Measurements from ENCODE around the gene KMT2E. TPM values are rescaled to one million over a fixed set of nuclear protein-coding genes. Genes with fewer than 3 reads are reported as not detected.

Gene KMT2E
- total and polyA plus RNA-seq, 11 donors, result 17.0 to 59.5 (median 44.3) TPM

DNA sequence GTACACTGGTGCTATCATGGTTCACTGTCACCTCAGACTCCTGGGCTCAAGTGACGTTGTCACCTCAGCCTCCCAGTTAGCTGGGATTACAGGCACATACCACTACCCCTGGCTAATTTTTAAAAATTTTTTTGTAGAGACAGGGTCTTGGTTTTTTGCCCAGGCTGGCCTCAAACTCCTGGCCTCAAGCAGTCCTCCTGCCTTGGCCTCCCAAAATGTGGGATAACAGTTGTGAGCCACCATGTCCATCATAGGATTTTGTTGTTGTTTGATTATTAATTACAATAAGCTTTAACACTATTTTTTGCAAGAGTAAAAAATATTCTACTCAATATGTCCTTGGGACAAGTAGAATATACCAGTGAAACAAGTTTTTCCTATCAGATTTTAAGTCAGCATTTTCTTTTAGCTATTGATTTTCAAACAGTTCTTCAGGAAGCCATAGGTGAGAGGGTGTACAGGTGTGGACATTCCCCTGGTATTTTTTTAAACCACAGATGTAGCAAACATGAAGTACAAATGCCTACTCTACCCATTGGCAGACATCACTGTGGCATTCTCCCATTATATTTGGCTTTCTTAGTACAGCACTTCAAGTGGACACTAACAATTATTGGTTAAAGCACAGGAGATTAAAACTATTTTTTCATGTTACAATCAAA is 18.7 kb downstream of the KMT2E start:
- no peak for TF ChIP-seq POLR2A (IDR thresholded peaks at IDR 0.05)
- TF ChIP-seq, protein P1, sequence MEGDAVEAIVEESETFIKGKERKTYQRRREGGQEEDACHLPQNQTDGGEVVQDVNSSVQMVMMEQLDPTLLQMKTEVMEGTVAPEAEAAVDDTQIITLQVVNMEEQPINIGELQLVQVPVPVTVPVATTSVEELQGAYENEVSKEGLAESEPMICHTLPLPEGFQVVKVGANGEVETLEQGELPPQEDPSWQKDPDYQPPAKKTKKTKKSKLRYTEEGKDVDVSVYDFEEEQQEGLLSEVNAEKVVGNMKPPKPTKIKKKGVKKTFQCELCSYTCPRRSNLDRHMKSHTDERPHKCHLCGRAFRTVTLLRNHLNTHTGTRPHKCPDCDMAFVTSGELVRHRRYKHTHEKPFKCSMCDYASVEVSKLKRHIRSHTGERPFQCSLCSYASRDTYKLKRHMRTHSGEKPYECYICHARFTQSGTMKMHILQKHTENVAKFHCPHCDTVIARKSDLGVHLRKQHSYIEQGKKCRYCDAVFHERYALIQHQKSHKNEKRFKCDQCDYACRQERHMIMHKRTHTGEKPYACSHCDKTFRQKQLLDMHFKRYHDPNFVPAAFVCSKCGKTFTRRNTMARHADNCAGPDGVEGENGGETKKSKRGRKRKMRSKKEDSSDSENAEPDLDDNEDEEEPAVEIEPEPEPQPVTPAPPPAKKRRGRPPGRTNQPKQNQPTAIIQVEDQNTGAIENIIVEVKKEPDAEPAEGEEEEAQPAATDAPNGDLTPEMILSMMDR (IDR thresholded peaks at IDR 0.05), result no peak
- Histone ChIP-seq H3K9me3 (peaks cover 0 to 3% (median 0%) of the 10 kb centered on the region in 12 donors), H3K4me1 (peaks cover 0 to 78% (median 58%) of the 10 kb centered on the region in 12 donors), H3K4me3 (no peak overlapping the region), H3K27me3 (no peaks in the 10 kb centered on the region), H3K36me3 (peaks cover 0 to 5% (median 0%) of the 10 kb centered on the region in 9 donors), H3K27ac (no peak overlapping the region)
- WGBS, 4 donors, result 78 to 91% (median 84%) methylated on average over 1 of the region's 1 CpG
- intact Hi-C loops (cut with DNase I), result no loop called here
- no peak for DNase-seq
- ATAC-seq, result no peak

DNA sequence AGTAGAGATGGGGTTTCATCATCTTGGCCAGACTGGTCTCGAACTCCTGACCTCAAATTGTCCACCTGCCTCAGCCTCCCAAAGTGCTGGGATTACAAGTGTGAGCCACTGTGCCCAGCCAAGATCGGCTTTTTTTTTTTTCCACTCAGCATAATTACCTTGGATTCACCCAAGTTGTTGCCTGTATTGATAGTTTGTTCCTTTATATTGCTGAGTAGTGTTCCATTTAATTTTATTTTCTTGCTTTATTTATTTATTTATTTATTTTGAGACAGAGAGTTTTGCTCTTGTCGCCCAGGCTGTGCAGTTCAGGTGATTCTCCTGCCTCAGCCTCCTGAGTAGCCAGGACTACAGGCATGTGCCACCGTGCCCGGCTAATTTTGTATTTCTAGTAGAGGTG is 21.3 kb downstream of the KMT2E start:
- DNase-seq, result no peak

DNA sequence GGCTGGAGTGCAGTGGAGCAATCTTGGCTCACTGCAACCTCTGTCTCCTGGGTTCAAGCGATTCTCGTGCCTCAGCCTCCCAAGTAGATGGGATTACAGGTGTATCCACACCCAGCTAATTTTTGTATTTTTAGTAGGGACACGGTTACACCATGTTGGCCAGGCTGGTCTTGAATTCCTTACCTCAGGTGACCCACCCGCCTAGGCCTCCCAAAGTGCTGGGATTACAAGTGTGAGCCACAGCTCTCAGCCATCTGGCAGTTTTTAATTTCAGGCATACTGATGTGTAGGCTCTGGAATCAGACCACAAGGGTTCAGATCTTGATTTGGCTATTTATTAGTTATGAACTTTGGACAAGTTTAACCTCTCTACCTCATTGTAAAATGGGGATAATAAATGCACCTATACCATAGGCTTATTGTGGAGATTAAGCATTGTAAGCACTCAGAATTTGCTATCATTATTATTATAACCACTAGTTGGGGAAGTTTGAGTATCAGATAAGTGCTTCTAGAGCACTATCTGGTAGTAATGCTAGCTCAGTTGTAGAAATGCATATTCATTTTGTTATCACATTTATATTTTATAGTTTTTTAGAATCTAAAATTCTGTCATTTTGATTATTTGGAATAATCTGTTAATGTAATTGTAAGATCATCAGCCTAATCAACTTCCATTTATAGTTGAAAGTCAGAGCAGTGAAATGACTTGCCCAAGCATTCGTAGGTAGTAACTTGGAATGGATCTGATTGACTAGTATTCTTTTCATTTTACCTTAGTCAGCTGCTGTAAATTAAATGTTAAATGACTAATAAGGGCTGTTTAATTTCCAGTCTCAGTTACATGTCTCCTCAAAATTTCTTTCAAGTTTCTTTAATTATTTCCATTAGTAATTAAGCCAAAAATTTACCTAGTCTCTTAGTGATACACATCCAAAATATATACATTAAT is 22.5 kb downstream of the KMT2E start:
- TF ChIP-seq, protein P1 (IDR thresholded peaks at IDR 0.05), result no peak
- TF ChIP-seq POLR2A (IDR thresholded peaks at IDR 0.05), result no peak
- Histone ChIP-seq H3K9me3 (peaks cover 0 to 3% (median 0%) of the 10 kb centered on the region in 12 donors), H3K36me3 (peaks cover 0 to 24% (median 10%) of the 10 kb centered on the region in 9 donors), H3K27ac (peak overlapping the region in 3 of 12 donors; percentile 4 to 23 (median 13)), H3K4me1 (peaks cover 3 to 79% (median 63%) of the 10 kb centered on the region in 12 donors), H3K27me3 (no peaks in the 10 kb centered on the region), H3K4me3 (no peak overlapping the region)
- 35 to 42% (median 37%) methylated on average over 5 of the region's 5 CpGs for WGBS, 4 donors
- peak in 3 of 4 donors; percentile 6 to 36 (median 21) for ATAC-seq
- no peak for DNase-seq
- intact Hi-C loops (cut with DNase I), result no loop called here

More for the DNA sequence above, 21.3 kb downstream of the KMT2E start:
- Histone ChIP-seq H3K4me3 (no peak overlapping the region), H3K4me1 (peaks cover 3 to 78% (median 62%) of the 10 kb centered on the region in 12 donors), H3K27me3 (no peaks in the 10 kb centered on the region), H3K27ac (no peak overlapping the region), H3K9me3 (peaks cover 0 to 3% (median 0%) of the 10 kb centered on the region in 12 donors), H3K36me3 (peaks cover 0 to 13% (median 0%) of the 10 kb centered on the region in 9 donors)
- ATAC-seq, result no peak
- TF ChIP-seq POLR2A (IDR thresholded peaks at IDR 0.05), result no peak
- TF ChIP-seq, protein P1 (IDR thresholded peaks at IDR 0.05), result no peak
- intact Hi-C loops (cut with DNase I), result no loop called here
- 80 to 88% (median 83%) methylated on average over 5 of the region's 5 CpGs for WGBS, 4 donors

DNA sequence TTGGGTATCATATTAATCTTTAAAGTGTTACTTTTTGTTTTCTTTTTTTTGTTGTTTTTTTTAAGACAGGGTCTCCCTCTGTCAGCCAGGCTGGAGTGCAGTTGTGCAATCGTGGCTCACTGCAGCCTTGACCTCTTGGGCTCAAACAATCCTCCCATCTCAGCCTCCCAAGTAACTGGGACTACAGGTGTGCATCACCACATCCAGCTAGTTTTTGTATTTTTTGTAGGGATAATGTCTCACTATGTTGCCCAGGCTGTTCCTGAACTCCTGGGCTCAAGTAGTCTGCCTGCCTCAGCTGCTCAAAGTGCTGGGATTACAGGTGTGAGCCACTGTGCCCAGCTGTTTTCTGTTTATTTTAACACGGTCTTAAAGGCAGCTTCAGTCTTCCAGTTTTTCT is 23.3 kb downstream of the KMT2E start:
- 53 to 66% (median 63%) methylated on average over 2 of the region's 2 CpGs for WGBS, 4 donors
- TF ChIP-seq POLR2A (IDR thresholded peaks at IDR 0.05), result no peak
- TF ChIP-seq, protein P1 (IDR thresholded peaks at IDR 0.05), result no peak

More for the DNA sequence above, 23.3 kb downstream of the KMT2E start:
- Histone ChIP-seq H3K27ac (peak overlapping the region in 1 of 12 donors; percentile 14), H3K4me3 (no peak overlapping the region), H3K36me3 (peaks cover 0 to 33% (median 17%) of the 10 kb centered on the region in 9 donors), H3K27me3 (no peaks in the 10 kb centered on the region), H3K9me3 (peaks cover 0 to 3% (median 0%) of the 10 kb centered on the region in 12 donors), H3K4me1 (peaks cover 3 to 84% (median 64%) of the 10 kb centered on the region in 12 donors)
- DNase-seq, result no peak
- intact Hi-C loops (cut with DNase I), result no loop called here
- ATAC-seq, result no peak
